ENCODE measurements around the gene ABCC10. TPM values are rescaled to one million over a fixed set of nuclear protein-coding genes. Genes with fewer than 3 reads are reported as not detected.

ABCC10 gene
- polyA plus RNA-seq, 3 donors = 7.6 to 32.8 (median 10.2) TPM

- 90% methylated on average over 2 of the region's 3 CpGs for WGBS (ENCODE audit: insufficient coverage)
- Histone ChIP-seq H3K4me3 (replicated peaks in 1 of 3; ENCODE audit: low read depth in 2 of 3, low read length in 3 of 3) (no peak overlapping the region), H3K4me2 (replicated peaks; ENCODE audit: extremely low read depth, low read length, poor library complexity, severe bottlenecking) (no peak overlapping the region), H3K27ac (ENCODE audit: low read depth in 1 of 2, low read length in 2 of 2) (no peak overlapping the region), H4K20me1 (ENCODE audit: insufficient read depth, low read length) (peaks cover 58% of the 10 kb centered on the region), H3K4me1 (ENCODE audit: control insufficient read depth in 1 of 2, insufficient read depth in 2 of 2, low read length in 2 of 2) (no peaks in the 10 kb centered on the region), H3K36me3 (replicated peaks in 1 of 2; ENCODE audit: control insufficient read depth in 1 of 2, insufficient read depth in 2 of 2, low read length in 2 of 2) (peaks cover 20 to 67% of the 10 kb centered on the region in 2 donors), H3K9ac (ENCODE audit: insufficient read depth, low read length, poor library complexity, severe bottlenecking) (no peak overlapping the region), H3K9me3 (replicated peaks in 1 of 2; ENCODE audit: control insufficient read depth in 1 of 2, insufficient read depth in 1 of 2, low read length in 2 of 2) (no peaks in the 10 kb centered on the region), H3K27me3 (ENCODE audit: control insufficient read depth in 2 of 2, insufficient read depth in 2 of 2, low read length in 2 of 2) (no peaks in the 10 kb centered on the region), H3K79me2 (ENCODE audit: insufficient read depth, low read length) (no peaks in the 10 kb centered on the region), H2AFZ (ENCODE audit: insufficient read depth, low read depth, low read length, poor library complexity, severe bottlenecking) (no peak overlapping the region)
- peaks cover 0 to 4% (median 0%) of the 10 kb centered on the region in 3 donors for H3K27me3 Mint-ChIP-seq (ENCODE audit: low read depth in 3 of 3)
- peak overlapping the region in 2 of 7 donors; percentile 15 to 70 for H3K27ac Mint-ChIP-seq
- TF ChIP-seq CTCF (IDR thresholded peaks at IDR 0.05) = no peak
- H3K4me3 Mint-ChIP-seq = no peak overlapping the region
- intact Hi-C loops (cut with micrococcal nuclease) = no loop called here
- no peak for DNase-seq
- no peaks in the 10 kb centered on the region for H3K9me3 Mint-ChIP-seq
- H3K4me1 Mint-ChIP-seq = peaks cover 8% of the 10 kb centered on the region
- peaks cover 21 to 39% of the 10 kb centered on the region in 2 donors for H3K36me3 Mint-ChIP-seq
These were observed 65.3 kb downstream of the ABCC10 start for GRCh38 chr6:43492673-43493072.

GRCh38 chr6:43493230-43493629 lies 65.9 kb downstream of the ABCC10 start:
- Histone ChIP-seq H4K20me1 (ENCODE audit: insufficient read depth, low read length) (peaks cover 58% of the 10 kb centered on the region), H3K36me3 (replicated peaks in 1 of 2; ENCODE audit: control insufficient read depth in 1 of 2, insufficient read depth in 2 of 2, low read length in 2 of 2) (peaks cover 26 to 71% of the 10 kb centered on the region in 2 donors), H2AFZ (ENCODE audit: insufficient read depth, low read depth, low read length, poor library complexity, severe bottlenecking) (no peak overlapping the region), H3K4me1 (ENCODE audit: control insufficient read depth in 1 of 2, insufficient read depth in 2 of 2, low read length in 2 of 2) (no peaks in the 10 kb centered on the region), H3K27ac (ENCODE audit: low read depth in 1 of 2, low read length in 2 of 2) (no peak overlapping the region), H3K4me3 (replicated peaks in 1 of 3; ENCODE audit: low read depth in 2 of 3, low read length in 3 of 3) (no peak overlapping the region), H3K9me3 (replicated peaks in 1 of 2; ENCODE audit: control insufficient read depth in 1 of 2, insufficient read depth in 1 of 2, low read length in 2 of 2) (no peaks in the 10 kb centered on the region), H3K27me3 (ENCODE audit: control insufficient read depth in 2 of 2, insufficient read depth in 2 of 2, low read length in 2 of 2) (no peaks in the 10 kb centered on the region), H3K4me2 (replicated peaks; ENCODE audit: extremely low read depth, low read length, poor library complexity, severe bottlenecking) (no peak overlapping the region), H3K79me2 (ENCODE audit: insufficient read depth, low read length) (no peaks in the 10 kb centered on the region), H3K9ac (ENCODE audit: insufficient read depth, low read length, poor library complexity, severe bottlenecking) (no peak overlapping the region)
- Mint-ChIP-seq H3K9me3 (no peaks in the 10 kb centered on the region), H3K27me3 (ENCODE audit: low read depth in 3 of 3) (peaks cover 0 to 4% (median 0%) of the 10 kb centered on the region in 3 donors), H3K27ac (no peak overlapping the region), H3K36me3 (peaks cover 25 to 41% of the 10 kb centered on the region in 2 donors), H3K4me3 (no peak overlapping the region), H3K4me1 (peaks cover 8% of the 10 kb centered on the region)
- TF ChIP-seq CTCF (IDR thresholded peaks at IDR 0.05) = no peak
- intact Hi-C loops (cut with micrococcal nuclease) = no loop called here
- DNase-seq = no peak
- 100% methylated on average over 2 of the region's 2 CpGs for WGBS (ENCODE audit: insufficient coverage)
